Umbilical cord (tissue), 2 donors: ENCODE results near the gene NFIL3. TPM values are rescaled to one million over a fixed set of nuclear protein-coding genes. Genes with fewer than 3 reads are reported as not detected.

Experiments used
- DNase-seq: peaks from one replicate; pipeline ENCODE4 v3.0.0-alpha.2; 2015; ENCODE audit warnings: low spot score
- total RNA-seq: library from RNA; depleted of rRNA; stranded (reverse); fragments of >200 nt; gene quantifications from one replicate; pipeline ENCODE4 v1.2.3, GENCODE V29; 2014; ENCODE audit warnings: low replicate concordance; ENCODE audit not compliant: insufficient read depth

Gene NFIL3
- total RNA-seq, 1 donor from 2014 or later = 27.0 TPM

DNA sequence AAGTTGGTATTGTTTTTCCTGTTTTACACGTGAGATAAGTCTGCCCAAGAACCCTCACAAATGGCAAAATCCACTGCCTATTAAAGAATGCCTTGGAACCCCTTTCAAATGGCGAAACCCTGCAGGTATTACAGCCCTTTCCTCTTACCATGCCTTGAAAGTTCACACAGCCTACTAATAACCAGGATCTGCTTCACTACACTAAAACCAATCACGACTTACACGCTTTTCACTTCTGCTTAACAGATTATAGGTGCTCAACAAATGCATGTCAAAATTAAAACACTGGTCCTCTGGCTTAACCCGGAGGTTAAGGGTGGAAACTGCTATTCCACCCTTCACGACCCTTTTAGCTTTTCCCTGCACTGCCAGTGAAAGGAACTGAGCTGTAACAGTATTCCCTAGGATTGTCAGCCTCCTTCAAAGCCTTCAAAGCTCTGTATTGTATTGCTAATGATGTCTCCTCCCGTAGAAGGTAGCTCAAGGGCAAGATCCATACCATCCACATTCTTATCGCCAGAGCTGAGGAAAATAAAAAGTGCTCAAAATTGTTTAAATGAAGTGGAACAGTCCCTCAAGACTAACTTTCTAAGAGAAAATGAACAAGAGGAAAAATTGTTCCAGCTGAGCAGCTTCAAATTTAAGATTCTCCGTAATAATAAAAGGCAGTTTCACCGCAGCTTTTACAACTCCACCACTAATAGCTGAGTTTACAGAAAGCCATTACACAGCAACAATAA, 62.9 kb downstream of the NFIL3 start:
- no peak for DNase-seq

DNA sequence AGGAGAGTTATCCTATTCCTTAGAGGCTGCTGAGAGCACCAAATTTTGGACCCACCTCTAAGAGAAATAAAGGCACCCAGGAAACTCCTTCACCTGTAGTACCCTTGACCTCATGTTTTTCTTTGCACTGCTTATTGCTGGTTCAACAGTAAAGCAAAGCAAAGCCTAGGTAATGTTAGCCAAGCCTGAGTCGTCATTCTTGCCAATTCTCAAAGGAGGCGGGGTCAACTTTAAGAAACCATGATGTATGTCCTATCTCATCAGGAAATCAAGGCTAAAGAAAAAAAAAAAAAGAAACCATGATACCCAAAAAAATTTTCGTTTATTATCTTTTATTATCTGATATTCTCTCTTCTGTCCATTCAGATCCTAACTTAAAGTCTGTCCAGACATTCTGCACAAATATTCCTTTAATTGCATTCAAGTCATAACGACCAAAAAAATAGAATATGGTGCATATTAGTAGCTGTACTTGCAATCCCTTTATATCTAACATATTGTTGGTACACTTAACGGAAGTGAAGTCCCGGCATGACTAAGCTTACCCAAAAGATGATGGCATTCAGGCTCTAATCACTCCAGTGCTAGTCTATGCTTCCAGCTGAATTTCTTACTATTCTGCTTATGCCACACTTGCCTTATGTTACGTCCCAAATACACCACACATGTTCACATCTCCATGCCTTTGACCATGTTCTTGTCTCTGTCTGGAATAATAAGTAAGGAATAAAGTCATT, 63.7 kb downstream of the NFIL3 start:
- no peak for DNase-seq

DNA sequence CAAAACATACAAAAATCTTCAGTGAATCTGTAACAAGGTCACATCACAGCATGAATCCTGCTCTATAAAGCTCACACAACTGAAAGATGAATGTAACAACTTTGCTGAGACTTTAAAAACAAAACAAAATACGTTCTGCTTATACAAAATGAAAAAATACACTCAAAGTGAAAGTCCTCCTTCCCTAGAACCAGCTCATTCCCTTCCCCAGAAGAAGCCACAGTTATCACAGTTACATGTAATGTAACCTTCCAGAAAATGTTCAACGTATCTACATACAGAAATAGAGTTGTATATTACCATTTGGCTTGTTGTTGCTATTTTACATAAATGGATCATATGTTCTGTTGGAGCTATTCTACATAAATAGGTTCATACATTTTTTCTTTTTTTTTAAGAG, 64.5 kb downstream of the NFIL3 start:
- DNase-seq = no peak

Other genes starting within 250 kb of the NFIL3 start
- 35.6 TPM for gene AUH, start 61.9 kb downstream of the NFIL3 start, total RNA-seq